ENCODE measurements around the gene EVC2.

DNA sequence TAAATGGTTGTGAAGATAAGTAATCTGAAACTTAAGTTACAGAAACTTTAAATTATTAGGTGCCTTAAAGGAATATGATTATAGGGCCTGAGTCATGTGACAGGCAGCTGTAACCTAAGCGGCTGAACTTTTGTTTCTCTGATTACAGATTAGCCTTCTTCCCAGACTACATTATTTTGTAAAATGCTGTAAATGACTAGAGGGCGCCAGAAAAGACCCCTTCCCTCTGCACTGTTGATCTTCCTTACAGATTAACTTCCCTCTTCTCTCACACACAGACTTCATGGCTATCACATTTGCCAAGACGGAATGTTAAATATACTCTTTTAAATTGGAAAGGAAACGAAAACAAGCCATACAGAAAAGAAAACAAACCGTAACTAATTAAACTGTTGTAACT, 96.6 kb downstream of the EVC2 start:
- TF ChIP-seq, protein P1, sequence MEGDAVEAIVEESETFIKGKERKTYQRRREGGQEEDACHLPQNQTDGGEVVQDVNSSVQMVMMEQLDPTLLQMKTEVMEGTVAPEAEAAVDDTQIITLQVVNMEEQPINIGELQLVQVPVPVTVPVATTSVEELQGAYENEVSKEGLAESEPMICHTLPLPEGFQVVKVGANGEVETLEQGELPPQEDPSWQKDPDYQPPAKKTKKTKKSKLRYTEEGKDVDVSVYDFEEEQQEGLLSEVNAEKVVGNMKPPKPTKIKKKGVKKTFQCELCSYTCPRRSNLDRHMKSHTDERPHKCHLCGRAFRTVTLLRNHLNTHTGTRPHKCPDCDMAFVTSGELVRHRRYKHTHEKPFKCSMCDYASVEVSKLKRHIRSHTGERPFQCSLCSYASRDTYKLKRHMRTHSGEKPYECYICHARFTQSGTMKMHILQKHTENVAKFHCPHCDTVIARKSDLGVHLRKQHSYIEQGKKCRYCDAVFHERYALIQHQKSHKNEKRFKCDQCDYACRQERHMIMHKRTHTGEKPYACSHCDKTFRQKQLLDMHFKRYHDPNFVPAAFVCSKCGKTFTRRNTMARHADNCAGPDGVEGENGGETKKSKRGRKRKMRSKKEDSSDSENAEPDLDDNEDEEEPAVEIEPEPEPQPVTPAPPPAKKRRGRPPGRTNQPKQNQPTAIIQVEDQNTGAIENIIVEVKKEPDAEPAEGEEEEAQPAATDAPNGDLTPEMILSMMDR (IDR thresholded peaks at IDR 0.05; ENCODE audit: insufficient read depth, low read length), result no peak
- no peak for TF ChIP-seq GABPA (IDR thresholded peaks at IDR 0.05; ENCODE audit: low read depth)
- TF ChIP-seq POLR2AphosphoS5 (IDR thresholded peaks at IDR 0.05; ENCODE audit: low read depth), result no peak
- TF ChIP-seq, protein P2, sequence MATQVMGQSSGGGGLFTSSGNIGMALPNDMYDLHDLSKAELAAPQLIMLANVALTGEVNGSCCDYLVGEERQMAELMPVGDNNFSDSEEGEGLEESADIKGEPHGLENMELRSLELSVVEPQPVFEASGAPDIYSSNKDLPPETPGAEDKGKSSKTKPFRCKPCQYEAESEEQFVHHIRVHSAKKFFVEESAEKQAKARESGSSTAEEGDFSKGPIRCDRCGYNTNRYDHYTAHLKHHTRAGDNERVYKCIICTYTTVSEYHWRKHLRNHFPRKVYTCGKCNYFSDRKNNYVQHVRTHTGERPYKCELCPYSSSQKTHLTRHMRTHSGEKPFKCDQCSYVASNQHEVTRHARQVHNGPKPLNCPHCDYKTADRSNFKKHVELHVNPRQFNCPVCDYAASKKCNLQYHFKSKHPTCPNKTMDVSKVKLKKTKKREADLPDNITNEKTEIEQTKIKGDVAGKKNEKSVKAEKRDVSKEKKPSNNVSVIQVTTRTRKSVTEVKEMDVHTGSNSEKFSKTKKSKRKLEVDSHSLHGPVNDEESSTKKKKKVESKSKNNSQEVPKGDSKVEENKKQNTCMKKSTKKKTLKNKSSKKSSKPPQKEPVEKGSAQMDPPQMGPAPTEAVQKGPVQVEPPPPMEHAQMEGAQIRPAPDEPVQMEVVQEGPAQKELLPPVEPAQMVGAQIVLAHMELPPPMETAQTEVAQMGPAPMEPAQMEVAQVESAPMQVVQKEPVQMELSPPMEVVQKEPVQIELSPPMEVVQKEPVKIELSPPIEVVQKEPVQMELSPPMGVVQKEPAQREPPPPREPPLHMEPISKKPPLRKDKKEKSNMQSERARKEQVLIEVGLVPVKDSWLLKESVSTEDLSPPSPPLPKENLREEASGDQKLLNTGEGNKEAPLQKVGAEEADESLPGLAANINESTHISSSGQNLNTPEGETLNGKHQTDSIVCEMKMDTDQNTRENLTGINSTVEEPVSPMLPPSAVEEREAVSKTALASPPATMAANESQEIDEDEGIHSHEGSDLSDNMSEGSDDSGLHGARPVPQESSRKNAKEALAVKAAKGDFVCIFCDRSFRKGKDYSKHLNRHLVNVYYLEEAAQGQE (IDR thresholded peaks at IDR 0.05; ENCODE audit: insufficient replicate concordance, low read depth), result no peak

All from HL-60 (cell line).